ENCODE results near the gene SCMH1.

The SCMH1 gene

GRCh38 chr1:41038110-41038509, 204.0 kb downstream of the SCMH1 start:
- Histone ChIP-seq H3K4me1 (ENCODE audit: control insufficient read depth, insufficient read depth, low read length) (no peaks in the 10 kb centered on the region), H3K9me3 (ENCODE audit: control insufficient read depth, insufficient read depth, low read depth, low read length) (no peaks in the 10 kb centered on the region), H3K4me3 (ENCODE audit: low read depth, low read length) (no peak overlapping the region), H3K27ac (ENCODE audit: extremely low read depth, low read depth, low read length) (no peak overlapping the region), H3K36me3 (ENCODE audit: control insufficient read depth in 2 of 2, insufficient read depth in 1 of 2, low read length in 2 of 2) (peaks cover 9 to 90% of the 10 kb centered on the region in 2 experiments)
- ChIA-PET CTCF (no interaction called here), POLR2A (no interaction called here)
- no peak for TF ChIP-seq PRDM4 (tag by site-specific recombination; IDR thresholded peaks at IDR 0.05)
- no peak for TF ChIP-seq ZNF10 (tag by site-specific recombination; IDR thresholded peaks at IDR 0.05)
- TF ChIP-seq EGR2 (tag by site-specific recombination; IDR thresholded peaks at IDR 0.05; ENCODE audit: low read depth): no peak
- TF ChIP-seq, protein P1, sequence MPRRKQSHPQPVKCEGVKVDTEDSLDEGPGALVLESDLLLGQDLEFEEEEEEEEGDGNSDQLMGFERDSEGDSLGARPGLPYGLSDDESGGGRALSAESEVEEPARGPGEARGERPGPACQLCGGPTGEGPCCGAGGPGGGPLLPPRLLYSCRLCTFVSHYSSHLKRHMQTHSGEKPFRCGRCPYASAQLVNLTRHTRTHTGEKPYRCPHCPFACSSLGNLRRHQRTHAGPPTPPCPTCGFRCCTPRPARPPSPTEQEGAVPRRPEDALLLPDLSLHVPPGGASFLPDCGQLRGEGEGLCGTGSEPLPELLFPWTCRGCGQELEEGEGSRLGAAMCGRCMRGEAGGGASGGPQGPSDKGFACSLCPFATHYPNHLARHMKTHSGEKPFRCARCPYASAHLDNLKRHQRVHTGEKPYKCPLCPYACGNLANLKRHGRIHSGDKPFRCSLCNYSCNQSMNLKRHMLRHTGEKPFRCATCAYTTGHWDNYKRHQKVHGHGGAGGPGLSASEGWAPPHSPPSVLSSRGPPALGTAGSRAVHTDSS (tag by site-specific recombination; IDR thresholded peaks at IDR 0.05): no peak
- no peak for TF ChIP-seq PRDM10 (tag by site-specific recombination; IDR thresholded peaks at IDR 0.05)
- no peak for TF ChIP-seq ZNF707 (tag by site-specific recombination; IDR thresholded peaks at IDR 0.05)

GRCh38 chr1:41037116-41037903, 204.8 kb downstream of the SCMH1 start:
- no peaks in the 10 kb centered on the region for H3K9me3 ChIP-seq (ENCODE audit: control insufficient read depth, insufficient read depth, low read depth, low read length)
- peaks cover 12 to 91% of the 10 kb centered on the region in 2 experiments for H3K36me3 ChIP-seq (ENCODE audit: control insufficient read depth in 2 of 2, insufficient read depth in 1 of 2, low read length in 2 of 2)
- no peak overlapping the region for H3K27ac ChIP-seq (ENCODE audit: extremely low read depth, low read depth, low read length)
- H3K4me3 ChIP-seq (ENCODE audit: low read depth, low read length): no peak overlapping the region
- TF ChIP-seq SP2 (tag by site-specific recombination; IDR thresholded peaks at IDR 0.05): no peak
- no peak for TF ChIP-seq ZNF404 (tag by site-specific recombination; IDR thresholded peaks at IDR 0.05)
- ChIA-PET POLR2A (no interaction called here), CTCF (no interaction called here)
- no peaks in the 10 kb centered on the region for H3K4me1 ChIP-seq (ENCODE audit: control insufficient read depth, insufficient read depth, low read length)

GRCh38 chr1:41033272-41033671, 208.8 kb downstream of the SCMH1 start:
- peaks cover 25 to 93% of the 10 kb centered on the region in 2 experiments for H3K36me3 ChIP-seq (ENCODE audit: control insufficient read depth in 2 of 2, insufficient read depth in 1 of 2, low read length in 2 of 2)
- TF ChIP-seq, protein P2, sequence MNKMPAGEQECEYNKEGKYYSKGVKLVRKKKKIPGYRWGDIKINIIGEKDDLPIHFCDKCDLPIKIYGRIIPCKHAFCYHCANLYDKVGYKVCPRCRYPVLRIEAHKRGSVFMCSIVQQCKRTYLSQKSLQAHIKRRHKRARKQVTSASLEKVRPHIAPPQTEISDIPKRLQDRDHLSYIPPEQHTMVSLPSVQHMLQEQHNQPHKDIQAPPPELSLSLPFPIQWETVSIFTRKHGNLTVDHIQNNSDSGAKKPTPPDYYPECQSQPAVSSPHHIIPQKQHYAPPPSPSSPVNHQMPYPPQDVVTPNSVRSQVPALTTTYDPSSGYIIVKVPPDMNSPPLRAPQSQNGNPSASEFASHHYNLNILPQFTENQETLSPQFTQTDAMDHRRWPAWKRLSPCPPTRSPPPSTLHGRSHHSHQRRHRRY (tag by site-specific recombination; IDR thresholded peaks at IDR 0.05): no peak
- TF ChIP-seq PRDM10 (tag by site-specific recombination; IDR thresholded peaks at IDR 0.05) (no peak), ZNF596 (tag by site-specific recombination; IDR thresholded peaks at IDR 0.05) (no peak), GLI2 (tag by site-specific recombination; IDR thresholded peaks at IDR 0.05; ENCODE audit: borderline replicate concordance, low read depth) (no peak), ZFP69B (tag by site-specific recombination; IDR thresholded peaks at IDR 0.05) (no peak), ZNF664 (tag by site-specific recombination; IDR thresholded peaks at IDR 0.05) (no peak)
- H3K4me3 ChIP-seq (ENCODE audit: low read depth, low read length): no peak overlapping the region
- ChIA-PET CTCF (no interaction called here), POLR2A (no interaction called here)
- no peaks in the 10 kb centered on the region for H3K4me1 ChIP-seq (ENCODE audit: control insufficient read depth, insufficient read depth, low read length)
- H3K9me3 ChIP-seq (ENCODE audit: control insufficient read depth, insufficient read depth, low read depth, low read length): no peaks in the 10 kb centered on the region
- H3K27ac ChIP-seq (ENCODE audit: extremely low read depth, low read depth, low read length): no peak overlapping the region
